ENCODE measurements around the gene TRPM2. TPM values are rescaled to one million over a fixed set of nuclear protein-coding genes. Genes with fewer than 3 reads are reported as not detected.

The TRPM2 gene
- polyA plus RNA-seq, 1 donor: 2.2 TPM

DNA sequence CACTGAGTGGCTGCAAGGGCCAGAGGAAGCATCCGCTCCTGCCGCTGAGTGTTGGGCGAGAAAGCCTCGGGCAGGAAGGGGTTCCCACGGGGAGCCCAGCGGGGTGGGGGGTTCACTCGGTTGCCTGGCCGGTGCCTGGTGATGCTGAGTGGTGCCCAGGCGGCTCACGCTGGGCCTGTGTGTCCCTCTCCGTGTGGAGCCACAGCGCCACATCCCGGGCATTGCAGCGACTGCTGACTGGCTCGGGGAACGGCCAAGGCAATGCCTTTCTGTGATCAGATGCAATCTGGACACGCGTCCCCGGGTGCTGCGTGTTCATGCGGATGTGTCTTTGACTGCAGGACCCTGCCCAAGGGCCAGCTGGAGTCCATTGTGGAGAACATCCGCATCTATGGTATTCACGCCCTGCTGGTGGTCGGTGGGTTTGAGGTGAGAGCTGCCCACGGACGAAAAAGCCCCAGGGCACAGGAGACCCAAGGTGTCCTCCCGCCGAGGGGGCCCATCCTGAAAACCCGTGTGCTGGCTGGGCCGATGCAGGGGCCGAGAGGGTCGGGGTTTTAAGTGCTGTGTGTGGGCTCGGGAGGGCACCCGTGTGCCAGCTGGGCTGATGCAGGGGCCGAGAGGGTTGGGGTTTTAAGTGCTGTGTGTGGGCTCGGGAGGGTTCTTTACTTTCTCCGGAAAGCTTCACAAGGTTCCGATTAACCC, 30.6 kb upstream of the TRPM2 start:
- no CpG with 5 or more reads among the region's 38 CpGs for WGBS (ENCODE audit: insufficient coverage, low lambda C conversion rate)
- no peaks in the 10 kb centered on the region for H3K4me1 ChIP-seq (ENCODE audit: control insufficient read depth, insufficient read depth, low read length)
- DNase-seq: no peak
- H3K27ac ChIP-seq (ENCODE audit: low read length): no peak overlapping the region
- H3K9me3 ChIP-seq (ENCODE audit: control insufficient read depth, low read depth, low read length): peaks cover 3% of the 10 kb centered on the region
- H3K36me3 ChIP-seq (ENCODE audit: control insufficient read depth, insufficient read depth, low read length): peaks cover 89% of the 10 kb centered on the region
- H3K27me3 ChIP-seq (ENCODE audit: control insufficient read depth, insufficient read depth, low read length): no peaks in the 10 kb centered on the region
- no peak overlapping the region for H3K4me3 ChIP-seq (ENCODE audit: low read length)

DNA sequence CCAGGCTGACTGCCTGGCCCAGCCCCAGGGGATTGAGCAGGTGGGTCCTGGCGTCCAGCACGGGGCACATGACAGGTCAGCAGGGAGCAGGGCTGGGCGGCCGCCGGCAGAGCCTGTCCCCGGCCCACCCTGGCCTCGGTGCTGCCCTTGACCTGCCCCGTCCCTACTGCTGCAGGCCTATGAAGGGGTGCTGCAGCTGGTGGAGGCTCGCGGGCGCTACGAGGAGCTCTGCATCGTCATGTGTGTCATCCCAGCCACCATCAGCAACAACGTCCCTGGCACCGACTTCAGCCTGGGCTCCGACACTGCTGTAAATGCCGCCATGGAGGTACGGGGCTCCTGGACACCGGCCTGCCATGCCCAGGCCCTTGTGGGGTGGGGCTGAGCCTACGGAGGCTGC, 29.8 kb upstream of the TRPM2 start:
- H3K36me3 ChIP-seq (ENCODE audit: control insufficient read depth, insufficient read depth, low read length): peaks cover 86% of the 10 kb centered on the region
- H3K27ac ChIP-seq (ENCODE audit: low read length): no peak overlapping the region
- H3K4me3 ChIP-seq (ENCODE audit: low read length): no peak overlapping the region
- no peaks in the 10 kb centered on the region for H3K4me1 ChIP-seq (ENCODE audit: control insufficient read depth, insufficient read depth, low read length)
- 60% methylated on average over 1 of the region's 20 CpGs for WGBS (ENCODE audit: insufficient coverage, low lambda C conversion rate)
- H3K27me3 ChIP-seq (ENCODE audit: control insufficient read depth, insufficient read depth, low read length): no peaks in the 10 kb centered on the region
- H3K9me3 ChIP-seq (ENCODE audit: control insufficient read depth, low read depth, low read length): peaks cover 3% of the 10 kb centered on the region
- DNase-seq: no peak

DNA sequence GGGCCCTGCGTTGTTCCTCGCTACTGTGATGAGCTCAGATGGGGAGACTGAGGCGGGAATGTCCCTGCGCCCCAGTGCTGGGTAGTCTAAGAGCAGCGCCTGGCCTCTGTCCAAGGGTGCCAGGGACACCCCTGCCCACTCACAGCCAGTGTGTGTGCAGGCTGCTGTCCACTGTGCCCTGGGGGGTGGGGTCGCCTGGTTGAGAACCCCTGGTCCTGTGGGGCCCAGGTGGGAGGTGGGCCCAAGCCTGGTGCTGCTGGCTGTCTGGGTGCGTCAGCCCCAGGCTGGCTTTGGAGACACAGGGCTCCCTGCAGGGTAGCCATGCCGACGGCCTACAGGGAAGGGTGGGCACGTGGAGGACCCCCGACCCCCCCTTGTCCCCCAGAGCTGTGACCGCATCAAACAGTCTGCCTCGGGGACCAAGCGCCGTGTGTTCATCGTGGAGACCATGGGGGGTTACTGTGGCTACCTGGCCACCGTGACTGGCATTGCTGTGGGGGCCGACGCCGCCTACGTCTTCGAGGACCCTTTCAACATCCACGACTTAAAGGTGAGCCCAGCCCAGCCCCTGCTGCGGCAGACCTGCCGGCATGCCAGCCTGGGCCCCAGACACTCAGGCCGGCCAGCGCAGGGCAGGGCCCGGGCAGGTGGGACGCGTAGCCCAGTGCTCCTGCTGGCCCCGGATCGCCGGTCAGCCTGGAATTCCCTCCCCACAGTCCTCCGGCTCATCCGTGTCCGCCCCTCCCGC, 29.1 kb upstream of the TRPM2 start:
- H3K4me1 ChIP-seq (ENCODE audit: control insufficient read depth, insufficient read depth, low read length): no peaks in the 10 kb centered on the region
- no CpG with 5 or more reads among the region's 37 CpGs for WGBS (ENCODE audit: insufficient coverage, low lambda C conversion rate)

DNA sequence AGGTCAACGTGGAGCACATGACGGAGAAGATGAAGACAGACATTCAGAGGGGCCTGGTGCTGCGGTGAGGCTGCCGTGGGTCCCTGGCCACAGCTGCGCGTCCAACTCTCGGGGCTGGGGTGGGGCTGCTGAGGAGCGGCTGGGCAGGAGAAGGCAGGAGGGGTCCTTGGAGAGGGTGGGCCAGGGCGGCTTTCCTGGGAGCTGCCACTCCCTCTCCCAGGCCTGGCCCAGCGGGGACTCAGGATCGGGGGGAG, 28.6 kb upstream of the TRPM2 start:
- Histone ChIP-seq H3K27me3 (ENCODE audit: control insufficient read depth, insufficient read depth, low read length) (no peaks in the 10 kb centered on the region), H3K27ac (ENCODE audit: low read length) (no peak overlapping the region), H3K4me3 (ENCODE audit: low read length) (no peak overlapping the region), H3K9me3 (ENCODE audit: control insufficient read depth, low read depth, low read length) (peaks cover 3% of the 10 kb centered on the region), H3K4me1 (ENCODE audit: control insufficient read depth, insufficient read depth, low read length) (no peaks in the 10 kb centered on the region), H3K36me3 (ENCODE audit: control insufficient read depth, insufficient read depth, low read length) (peaks cover 75% of the 10 kb centered on the region)
- DNase-seq: no peak
- no CpG with 5 or more reads among the region's 11 CpGs for whole genome bisulfite sequencing (ENCODE audit: insufficient coverage, low lambda C conversion rate)

More for the DNA sequence above, 29.1 kb upstream of the TRPM2 start:
- peaks cover 3% of the 10 kb centered on the region for H3K9me3 ChIP-seq (ENCODE audit: control insufficient read depth, low read depth, low read length)
- H3K4me3 ChIP-seq (ENCODE audit: low read length): no peak overlapping the region
- no peak overlapping the region for H3K27ac ChIP-seq (ENCODE audit: low read length)
- no peaks in the 10 kb centered on the region for H3K27me3 ChIP-seq (ENCODE audit: control insufficient read depth, insufficient read depth, low read length)
- no peak for DNase-seq
- H3K36me3 ChIP-seq (ENCODE audit: control insufficient read depth, insufficient read depth, low read length): peaks cover 79% of the 10 kb centered on the region

DNA sequence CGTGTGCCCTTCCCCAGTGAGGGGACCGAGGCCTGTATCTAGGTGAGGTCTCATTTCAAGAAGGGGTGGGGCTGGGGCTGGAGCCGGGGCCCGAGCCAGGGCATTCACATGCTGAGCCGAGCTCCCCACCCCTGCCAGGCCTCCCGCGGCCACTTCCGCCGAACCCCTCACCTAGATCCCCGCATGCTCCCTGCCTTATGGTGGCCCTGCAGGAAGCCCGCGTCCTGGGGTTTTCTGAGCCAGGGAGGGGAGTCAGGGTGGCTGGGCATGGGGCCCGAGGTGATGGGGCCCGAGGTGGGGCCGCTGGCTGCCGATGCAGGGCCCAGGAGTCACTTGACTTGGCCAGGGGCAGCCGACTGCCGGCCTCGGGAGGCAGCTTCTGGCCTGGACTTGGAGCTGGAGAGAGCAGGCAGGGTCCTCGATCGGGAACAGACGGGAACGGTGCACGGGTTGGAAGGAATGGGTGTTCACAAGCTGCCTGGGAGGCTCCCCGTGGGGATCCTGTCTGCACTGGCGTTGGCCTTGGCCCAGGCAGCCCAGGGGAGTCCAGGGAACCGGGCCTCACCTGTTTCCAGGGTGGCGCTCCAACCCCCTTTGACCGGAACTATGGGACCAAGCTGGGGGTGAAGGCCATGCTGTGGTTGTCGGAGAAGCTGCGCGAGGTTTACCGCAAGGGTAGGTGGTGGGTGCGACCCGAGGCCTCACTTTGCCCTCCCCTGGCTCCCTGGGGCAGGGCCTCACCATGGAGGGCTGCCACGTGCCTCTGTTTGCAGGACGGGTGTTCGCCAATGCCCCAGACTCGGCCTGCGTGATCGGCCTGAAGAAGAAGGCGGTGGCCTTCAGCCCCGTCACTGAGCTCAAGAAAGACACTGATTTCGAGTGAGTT, 27.8 kb upstream of the TRPM2 start:
- H3K27me3 ChIP-seq (ENCODE audit: control insufficient read depth, insufficient read depth, low read length): no peaks in the 10 kb centered on the region
- no peak for DNase-seq
- WGBS (ENCODE audit: insufficient coverage, low lambda C conversion rate): no CpG with 5 or more reads among the region's 44 CpGs
- no peaks in the 10 kb centered on the region for H3K4me1 ChIP-seq (ENCODE audit: control insufficient read depth, insufficient read depth, low read length)
- peaks cover 73% of the 10 kb centered on the region for H3K36me3 ChIP-seq (ENCODE audit: control insufficient read depth, insufficient read depth, low read length)
- no peak overlapping the region for H3K4me3 ChIP-seq (ENCODE audit: low read length)
- H3K27ac ChIP-seq (ENCODE audit: low read length): no peak overlapping the region
- peaks cover 3% of the 10 kb centered on the region for H3K9me3 ChIP-seq (ENCODE audit: control insufficient read depth, low read depth, low read length)

DNA sequence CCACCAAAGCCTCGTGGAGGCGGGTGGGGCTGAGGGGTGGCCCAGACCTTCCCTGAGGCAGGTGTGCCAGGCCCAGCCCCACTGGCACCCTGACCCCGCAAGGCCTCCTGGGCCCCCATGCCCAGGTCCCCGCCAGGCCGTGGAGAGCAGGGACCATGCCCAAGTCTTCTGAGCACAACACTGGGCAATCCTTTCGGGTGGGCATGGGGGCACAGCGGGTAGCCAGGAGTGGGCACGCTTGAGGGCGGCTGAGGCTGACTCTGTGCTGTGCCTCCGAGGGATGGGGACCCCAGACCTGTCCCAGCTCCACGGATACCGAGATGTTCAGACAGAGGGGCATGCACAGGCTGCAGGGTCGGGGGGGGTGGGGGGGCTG, 27.2 kb upstream of the TRPM2 start:
- H3K4me3 ChIP-seq (ENCODE audit: low read length): no peak overlapping the region
- H3K36me3 ChIP-seq (ENCODE audit: control insufficient read depth, insufficient read depth, low read length): peaks cover 72% of the 10 kb centered on the region
- no peak for DNase-seq
- no CpG with 5 or more reads among the region's 13 CpGs for WGBS (ENCODE audit: insufficient coverage, low lambda C conversion rate)
- H3K9me3 ChIP-seq (ENCODE audit: control insufficient read depth, low read depth, low read length): peaks cover 3% of the 10 kb centered on the region
- H3K27ac ChIP-seq (ENCODE audit: low read length): no peak overlapping the region
- H3K27me3 ChIP-seq (ENCODE audit: control insufficient read depth, insufficient read depth, low read length): no peaks in the 10 kb centered on the region
- H3K4me1 ChIP-seq (ENCODE audit: control insufficient read depth, insufficient read depth, low read length): no peaks in the 10 kb centered on the region

DNA sequence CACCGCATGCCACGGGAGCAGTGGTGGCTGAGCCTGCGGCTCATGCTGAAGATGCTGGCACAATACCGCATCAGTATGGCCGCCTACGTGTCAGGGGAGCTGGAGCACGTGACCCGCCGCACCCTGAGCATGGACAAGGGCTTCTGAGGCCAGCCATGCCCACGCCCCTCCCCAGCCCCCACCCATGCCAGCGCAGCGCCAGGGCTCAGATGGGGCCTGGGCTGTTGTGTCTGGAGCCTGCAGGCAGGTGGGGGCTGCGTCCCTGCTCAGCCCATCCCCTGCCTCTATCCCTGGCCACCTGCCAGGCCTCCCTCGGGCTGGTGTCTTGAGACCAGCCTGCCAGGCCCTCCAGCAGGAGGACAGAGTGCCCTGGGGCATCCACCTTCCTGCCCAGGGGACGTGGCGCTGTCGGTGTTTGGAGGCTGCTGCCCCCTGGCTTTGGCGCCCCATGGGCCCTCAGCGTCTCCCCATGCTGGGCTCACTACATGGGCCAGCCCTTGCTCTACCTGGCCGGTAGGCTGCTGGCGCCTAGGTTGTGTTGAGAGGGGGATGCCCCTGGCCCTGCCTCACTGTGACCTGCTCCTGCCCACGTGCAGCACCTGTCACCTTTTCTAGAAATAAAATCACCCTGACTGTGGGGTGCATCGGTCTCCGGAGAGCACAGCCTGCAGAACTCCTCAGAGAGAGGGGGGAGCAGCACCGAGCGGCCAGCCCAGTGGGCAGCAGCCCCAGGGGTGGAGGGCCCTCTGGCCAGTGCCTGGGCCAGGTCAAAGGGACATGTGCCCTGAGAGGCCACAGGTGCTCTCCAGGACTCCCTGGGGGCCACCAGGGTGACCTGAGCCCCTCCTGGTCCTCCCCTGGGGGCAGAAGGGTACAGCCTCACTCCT, 26.5 kb upstream of the TRPM2 start:
- Histone ChIP-seq H3K36me3 (ENCODE audit: control insufficient read depth, insufficient read depth, low read length) (peaks cover 70% of the 10 kb centered on the region), H3K27me3 (ENCODE audit: control insufficient read depth, insufficient read depth, low read length) (no peaks in the 10 kb centered on the region)
- WGBS (ENCODE audit: insufficient coverage, low lambda C conversion rate): no CpG with 5 or more reads among the region's 26 CpGs

DNA sequence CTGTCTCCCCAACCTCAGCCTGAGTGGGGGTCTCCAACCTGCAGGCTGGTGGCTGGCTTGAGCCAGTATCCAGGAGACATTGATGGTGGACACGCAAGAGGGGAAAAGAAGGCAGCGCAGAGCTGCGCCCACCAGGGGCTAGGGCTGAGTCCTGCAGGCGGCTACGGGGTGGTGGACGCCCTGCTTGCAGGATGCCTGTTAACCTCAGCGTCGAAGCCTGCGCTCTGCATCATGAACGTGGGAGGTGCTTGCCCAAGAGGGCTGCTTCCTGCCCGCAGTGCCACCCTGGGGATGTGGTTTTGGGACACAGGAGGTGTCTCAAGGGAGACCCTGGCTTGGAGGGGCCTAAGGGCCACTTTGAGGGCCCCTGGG, 25.8 kb upstream of the TRPM2 start:
- Histone ChIP-seq H3K27me3 (ENCODE audit: control insufficient read depth, insufficient read depth, low read length) (no peaks in the 10 kb centered on the region), H3K36me3 (ENCODE audit: control insufficient read depth, insufficient read depth, low read length) (peaks cover 65% of the 10 kb centered on the region), H3K4me3 (ENCODE audit: low read length) (no peak overlapping the region), H3K9me3 (ENCODE audit: control insufficient read depth, low read depth, low read length) (peaks cover 3% of the 10 kb centered on the region), H3K27ac (ENCODE audit: low read length) (no peak overlapping the region), H3K4me1 (ENCODE audit: control insufficient read depth, insufficient read depth, low read length) (no peaks in the 10 kb centered on the region)
- no peak for DNase-seq
- no CpG with 5 or more reads among the region's 11 CpGs for WGBS (ENCODE audit: insufficient coverage, low lambda C conversion rate)

More for the DNA sequence above, 26.5 kb upstream of the TRPM2 start:
- no peaks in the 10 kb centered on the region for H3K4me1 ChIP-seq (ENCODE audit: control insufficient read depth, insufficient read depth, low read length)
- peaks cover 3% of the 10 kb centered on the region for H3K9me3 ChIP-seq (ENCODE audit: control insufficient read depth, low read depth, low read length)
- no peak overlapping the region for H3K27ac ChIP-seq (ENCODE audit: low read length)
- H3K4me3 ChIP-seq (ENCODE audit: low read length): no peak overlapping the region
- DNase-seq: no peak

DNA sequence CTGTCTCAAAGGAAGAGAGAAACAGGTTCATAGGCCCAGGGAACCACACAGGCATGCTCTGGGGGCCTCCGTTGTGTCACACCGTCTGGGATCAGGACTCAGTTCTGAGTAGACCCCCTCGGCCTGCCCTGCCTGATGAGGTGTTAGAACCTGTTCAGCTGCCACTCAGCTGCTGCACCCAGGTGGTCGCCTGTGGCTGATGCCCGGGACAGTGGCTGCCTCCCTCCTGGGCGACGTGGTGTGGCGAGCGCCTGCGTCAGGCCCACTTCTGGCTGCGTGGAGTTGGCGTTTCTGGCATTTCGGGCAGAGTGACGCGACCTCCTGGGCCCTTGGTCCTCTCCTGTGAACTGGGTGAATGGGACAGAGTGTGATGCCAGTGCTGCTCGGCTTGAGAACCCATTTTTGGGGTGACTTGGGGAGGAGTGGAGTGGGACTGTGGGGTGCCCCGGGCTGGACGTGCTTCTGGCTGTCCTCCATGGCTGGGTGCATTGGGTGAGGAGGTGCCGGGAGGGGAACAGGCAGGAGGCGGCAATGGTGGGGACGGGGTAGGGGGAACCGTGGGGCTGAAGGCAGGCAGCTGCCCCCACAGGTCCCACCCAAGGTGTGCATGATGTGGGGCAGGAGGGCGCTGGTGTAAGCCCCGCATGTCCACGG, 25.1 kb upstream of the TRPM2 start:
- Histone ChIP-seq H3K36me3 (ENCODE audit: control insufficient read depth, insufficient read depth, low read length) (peaks cover 63% of the 10 kb centered on the region), H3K4me1 (ENCODE audit: control insufficient read depth, insufficient read depth, low read length) (no peaks in the 10 kb centered on the region), H3K27me3 (ENCODE audit: control insufficient read depth, insufficient read depth, low read length) (no peaks in the 10 kb centered on the region), H3K27ac (ENCODE audit: low read length) (no peak overlapping the region), H3K9me3 (ENCODE audit: control insufficient read depth, low read depth, low read length) (peaks cover 3% of the 10 kb centered on the region), H3K4me3 (ENCODE audit: low read length) (no peak overlapping the region)
- no CpG with 5 or more reads among the region's 25 CpGs for WGBS (ENCODE audit: insufficient coverage, low lambda C conversion rate)
- DNase-seq: no peak

Measured in large intestine (tissue), 3 donors.